HG03095 (cell line): Measurements from ENCODE around the gene PRKCE.

ENCODE experiments used
- ATAC-seq: cut with Tn5 transposase; IDR thresholded peaks from one replicate; pipeline ENCODE4 v1.9.1; 2021; ENCODE audit warnings: moderate library complexity; ENCODE audit not compliant: unreplicated experiment

PRKCE gene

GRCh38 chr2:46230115-46230571 is 578.7 kb downstream of the PRKCE start:
- ATAC-seq = peak; percentile 48

- ATAC-seq = no peak
These were observed 579.4 kb downstream of the PRKCE start for GRCh38 chr2:46230677-46231425.

GRCh38 chr2:46231721-46232120 is 580.2 kb downstream of the PRKCE start:
- no peak for ATAC-seq

- ATAC-seq = no peak
These were observed 581.4 kb downstream of the PRKCE start for GRCh38 chr2:46232860-46233259.

GRCh38 chr2:46236006-46236875 is 584.8 kb downstream of the PRKCE start:
- ATAC-seq = no peak

- ATAC-seq = no peak
These were observed 585.7 kb downstream of the PRKCE start for GRCh38 chr2:46236876-46237859.
